CD8-positive, alpha-beta memory T cell (primary cell): Measurements from ENCODE around the gene MRPS16. TPM values are rescaled to one million over a fixed set of nuclear protein-coding genes. Genes with fewer than 3 reads are reported as not detected.

ENCODE experiments used
- CTCF ChIA-PET: fragments of 350-600 bp; sonication (Branson Sonifier 250); formaldehyde crosslinking; loops from one replicate; lab custom pipeline; 2021; ENCODE audit warnings: antibody characterized with exemption; lab: Charles Lee
- POLR2A ChIA-PET: fragments of 350-600 bp; sonication (Branson Sonifier 250); formaldehyde crosslinking; loops from one replicate; lab custom pipeline; 2021; ENCODE audit warnings: antibody characterized with exemption; lab: Charles Lee
- DNase-seq, 5 donors: peaks; one replicate each; pipeline versions ENCODE4 v3.0.0 to v3.0.0-alpha.2; 2020 to 2022; ENCODE audit warnings: mixed read lengths in 1 of 5
- H3K27ac ChIP-seq: one replicate; pipeline ENCODE4 v1.7.0; 2013; ENCODE audit warnings: low read depth, mild to moderate bottlenecking, low read length, moderate library complexity
- H3K27me3 ChIP-seq: 2 replicates; pipeline ENCODE4 v1.7.0; 2013; ENCODE audit warnings: low read length, mild to moderate bottlenecking; ENCODE audit not compliant: insufficient read depth, poor library complexity, severe bottlenecking
- H3K36me3 ChIP-seq: 2 replicates; pipeline ENCODE4 v1.7.0; 2013; ENCODE audit warnings: mild to moderate bottlenecking, low read length, moderate library complexity; ENCODE audit not compliant: insufficient read depth
- H3K4me1 ChIP-seq: 2 replicates; pipeline ENCODE4 v1.7.0; 2013; ENCODE audit warnings: mild to moderate bottlenecking, low read length, moderate library complexity; ENCODE audit not compliant: insufficient read depth
- H3K4me3 ChIP-seq: 2 replicates; pipeline ENCODE4 v1.7.0; 2013; ENCODE audit warnings: mild to moderate bottlenecking, low read length
- H3K9me3 ChIP-seq: 2 replicates; pipeline ENCODE4 v1.7.0; 2013; ENCODE audit warnings: mild to moderate bottlenecking, low read length
- H3K27ac Mint-ChIP-seq, 8 donors: one replicate each; pipeline ENCODE4 v1.8.0; 2020 to 2021; ENCODE audit warnings: mixed read lengths in 8 of 8, mild to moderate bottlenecking in 6 of 8, inconsistent platforms in 3 of 8, moderate library complexity in 3 of 8
- H3K27me3 Mint-ChIP-seq, 2 donors: one replicate each; pipeline ENCODE4 v1.8.0; 2020 to 2021; ENCODE audit warnings: mixed read lengths in 2 of 2, mild to moderate bottlenecking in 1 of 2, moderate library complexity in 1 of 2
- H3K36me3 Mint-ChIP-seq, 3 donors: one replicate each; pipeline ENCODE4 v1.8.0; 2020 to 2021; ENCODE audit warnings: mixed read lengths in 3 of 3, inconsistent platforms in 1 of 3, mild to moderate bottlenecking in 1 of 3
- H3K4me1 Mint-ChIP-seq, 3 donors: one replicate each; pipeline ENCODE4 v1.8.0; 2020 to 2021; ENCODE audit warnings: mixed read lengths in 3 of 3, inconsistent platforms in 1 of 3, mild to moderate bottlenecking in 1 of 3
- H3K4me3 Mint-ChIP-seq, 7 donors: one replicate each; pipeline ENCODE4 v1.8.0; 2020 to 2021; ENCODE audit warnings: mixed read lengths in 7 of 7, mild to moderate bottlenecking in 6 of 7, moderate library complexity in 4 of 7, inconsistent platforms in 2 of 7
- H3K9me3 Mint-ChIP-seq, 5 donors: one replicate each; pipeline ENCODE4 v1.8.0; 2020 to 2022; ENCODE audit warnings: mixed read lengths in 5 of 5, mild to moderate bottlenecking in 3 of 5, moderate library complexity in 2 of 5, inconsistent platforms in 1 of 5
- polyA plus RNA-seq: library from polyadenylated mRNA; unstranded; fragments of 300-500 nt; fragmentation: Illumina TruSeq; gene quantifications from one replicate; pipeline ENCODE4 v1.2.3, GENCODE V29; 2021
- total RNA-seq, 2 experiments: library from RNA; stranded (reverse); gene quantifications; one replicate each; pipeline ENCODE4 v1.2.3, GENCODE V29; 2021

MRPS16 gene
- total and polyA plus RNA-seq, 3 experiments from 2014 or later, result 102 to 146 (median 141) TPM

- H3K27ac ChIP-seq, result no peak overlapping the region
- no peaks in the 10 kb centered on the region for H3K9me3 ChIP-seq
- H3K9me3 Mint-ChIP-seq, result no peaks in the 10 kb centered on the region
- no peaks in the 10 kb centered on the region for H3K27me3 ChIP-seq
- ChIA-PET CTCF (no interaction called here), POLR2A (no interaction called here)
- no peaks in the 10 kb centered on the region for H3K4me1 ChIP-seq
- peak overlapping the region in 1 of 8 donors; percentile 34 for H3K27ac Mint-ChIP-seq
- no peaks in the 10 kb centered on the region for H3K27me3 Mint-ChIP-seq
- DNase-seq, result no peak
- peaks cover 0 to 30% (median 9%) of the 10 kb centered on the region in 3 donors for H3K36me3 Mint-ChIP-seq
- H3K4me3 ChIP-seq, result no peak overlapping the region
- no peak overlapping the region for H3K4me3 Mint-ChIP-seq
- no peaks in the 10 kb centered on the region for H3K4me1 Mint-ChIP-seq
- no peaks in the 10 kb centered on the region for H3K36me3 ChIP-seq
These were observed 44.6 kb downstream of the MRPS16 start for GRCh38 chr10:73207883-73208282.

GRCh38 chr10:73206385-73206784 lies 46.1 kb downstream of the MRPS16 start:
- Mint-ChIP-seq H3K27ac (no peak overlapping the region), H3K4me1 (no peaks in the 10 kb centered on the region), H3K4me3 (no peak overlapping the region), H3K27me3 (no peaks in the 10 kb centered on the region), H3K36me3 (peaks cover 0 to 25% (median 4%) of the 10 kb centered on the region in 3 donors), H3K9me3 (no peaks in the 10 kb centered on the region)
- Histone ChIP-seq H3K9me3 (no peaks in the 10 kb centered on the region), H3K4me1 (no peaks in the 10 kb centered on the region), H3K27me3 (no peaks in the 10 kb centered on the region), H3K4me3 (no peak overlapping the region), H3K27ac (no peak overlapping the region), H3K36me3 (no peaks in the 10 kb centered on the region)
- ChIA-PET POLR2A (no interaction called here), CTCF (no interaction called here)
- DNase-seq, result no peak

- H3K27ac ChIP-seq, result no peak overlapping the region
- ChIA-PET POLR2A (no interaction called here), CTCF (no interaction called here)
- peaks cover 0 to 23% (median 4%) of the 10 kb centered on the region in 3 donors for H3K36me3 Mint-ChIP-seq
- no peak overlapping the region for H3K4me3 ChIP-seq
- no peak overlapping the region for H3K4me3 Mint-ChIP-seq
- H3K27me3 Mint-ChIP-seq, result no peaks in the 10 kb centered on the region
- no peaks in the 10 kb centered on the region for H3K9me3 ChIP-seq
- DNase-seq, result no peak
- H3K4me1 Mint-ChIP-seq, result no peaks in the 10 kb centered on the region
- no peaks in the 10 kb centered on the region for H3K9me3 Mint-ChIP-seq
- no peaks in the 10 kb centered on the region for H3K4me1 ChIP-seq
- no peaks in the 10 kb centered on the region for H3K27me3 ChIP-seq
- H3K27ac Mint-ChIP-seq, result peak overlapping the region in 1 of 8 donors; percentile 29
- no peaks in the 10 kb centered on the region for H3K36me3 ChIP-seq
These were observed 46.6 kb downstream of the MRPS16 start for GRCh38 chr10:73205890-73206289.

- Mint-ChIP-seq H3K27ac (no peak overlapping the region), H3K36me3 (peaks cover 0 to 21% (median 7%) of the 10 kb centered on the region in 3 donors), H3K9me3 (no peaks in the 10 kb centered on the region), H3K4me1 (no peaks in the 10 kb centered on the region), H3K27me3 (no peaks in the 10 kb centered on the region), H3K4me3 (no peak overlapping the region)
- DNase-seq, result no peak
- Histone ChIP-seq H3K4me3 (no peak overlapping the region), H3K27me3 (no peaks in the 10 kb centered on the region), H3K27ac (no peak overlapping the region), H3K9me3 (no peaks in the 10 kb centered on the region), H3K4me1 (no peaks in the 10 kb centered on the region), H3K36me3 (no peaks in the 10 kb centered on the region)
- ChIA-PET CTCF (interaction anchor here (0.6 kb wide), 1 partner anchor 12 kb away, joined by 3 read pairs; no protein-coding TSS in a partner anchor), POLR2A (no interaction called here)
These were observed 47.4 kb downstream of the MRPS16 start for GRCh38 chr10:73205081-73205480.

Other genes starting within 250 kb of the MRPS16 start
- 10 to 100 TPM; 28.7 to 31.9 TPM for gene P4HA1, start 155.8 kb downstream of the MRPS16 start, total RNA-seq
- gene P4HA1, start 155.8 kb downstream of the MRPS16 start, polyA plus RNA-seq, result 23.3 TPM
- 1 to 10 TPM; 1.7 TPM for gene NUDT13, start 142.2 kb downstream of the MRPS16 start, total RNA-seq
- gene NUDT13, start 142.2 kb downstream of the MRPS16 start, polyA plus RNA-seq, result 0.85 TPM
- gene ECD, start 84.6 kb downstream of the MRPS16 start, total RNA-seq, result 10 to 100 TPM; 33.2 to 35.8 TPM
- 24.9 TPM for gene ECD, start 84.6 kb downstream of the MRPS16 start, polyA plus RNA-seq
- 10 to 100 TPM; 13.1 to 13.7 TPM for gene FAM149B1, start 84.5 kb downstream of the MRPS16 start, total RNA-seq
- 4.7 TPM for gene FAM149B1, start 84.5 kb downstream of the MRPS16 start, polyA plus RNA-seq
- gene DNAJC9, start 5.4 kb downstream of the MRPS16 start, total RNA-seq, result 10 to 100 TPM; 75.0 to 76.4 TPM
- gene DNAJC9, start 5.4 kb downstream of the MRPS16 start, polyA plus RNA-seq, result 36.3 TPM
- 1 to 10 TPM in 1 of 2 experiments, under 1 TPM in 1; 0.86 to 1.2 TPM for gene CFAP70, start 106.2 kb upstream of the MRPS16 start, total RNA-seq
- not detected for gene CFAP70, start 106.2 kb upstream of the MRPS16 start, polyA plus RNA-seq
- gene ANXA7, start 161.4 kb upstream of the MRPS16 start, total RNA-seq, result 100 to 1,000 TPM; 151 to 154 TPM
- 188 TPM for gene ANXA7, start 161.4 kb upstream of the MRPS16 start, polyA plus RNA-seq
- gene MSS51, start 180.9 kb upstream of the MRPS16 start, total RNA-seq, result 1 to 10 TPM; 1.5 TPM
- gene MSS51, start 180.9 kb upstream of the MRPS16 start, polyA plus RNA-seq, result 0.14 TPM
- 10 to 100 TPM; 44.0 to 44.1 TPM for gene PPP3CB, start 243.4 kb upstream of the MRPS16 start, total RNA-seq
- gene PPP3CB, start 243.4 kb upstream of the MRPS16 start, polyA plus RNA-seq, result 8.1 TPM